HG02840 (cell line): Measurements from ENCODE around the gene MOB1B.
"Not testable (repeated sequence)": the region's sequence is repeated elsewhere in the genome, so short reads cannot be mapped to it uniquely, and the experiment has no call there.

ENCODE experiments used
- ATAC-seq: cut with Tn5 transposase; IDR thresholded peaks from one replicate; pipeline ENCODE4 v1.9.1; 2021; ENCODE audit warnings: mild to moderate bottlenecking, moderate library complexity, moderate number of reproducible peaks; ENCODE audit not compliant: unreplicated experiment, low FRiP score

MOB1B gene

DNA sequence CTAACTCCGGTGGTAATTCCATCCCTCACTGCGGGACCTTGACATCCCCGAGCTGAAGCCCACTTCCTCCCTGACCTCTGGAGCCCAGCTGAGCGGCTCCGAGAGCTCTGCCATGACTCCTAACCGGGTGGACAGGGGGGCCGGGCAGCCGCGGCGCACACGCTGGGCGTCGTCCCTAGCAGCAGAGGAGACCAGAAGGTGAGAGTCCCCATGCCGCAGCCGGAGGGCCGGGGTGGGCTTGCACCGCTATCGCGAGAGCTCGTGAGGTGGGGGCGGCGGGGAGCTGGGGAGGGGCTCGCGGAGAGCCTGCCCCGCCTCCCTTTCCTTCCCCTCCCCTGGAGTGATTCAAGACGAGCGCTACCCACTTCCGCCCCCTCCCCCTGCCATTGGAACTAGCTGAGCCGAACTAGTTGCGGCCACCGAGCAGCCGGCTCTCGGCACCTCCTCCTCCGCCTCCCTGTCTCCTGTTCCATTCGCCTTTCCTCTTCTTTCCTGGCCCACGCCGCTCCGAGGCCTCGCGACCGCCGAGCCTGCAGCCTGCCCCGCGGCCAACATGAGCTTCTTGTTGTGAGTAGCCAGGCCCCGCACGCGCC, at the start of gene MOB1B:
MOB1B (plus strand) TSS at position 386 of the 593 bp plus-strand sequence; CDS start at position 554, 168 bp downstream.
- ATAC-seq = peak; percentile 93

DNA sequence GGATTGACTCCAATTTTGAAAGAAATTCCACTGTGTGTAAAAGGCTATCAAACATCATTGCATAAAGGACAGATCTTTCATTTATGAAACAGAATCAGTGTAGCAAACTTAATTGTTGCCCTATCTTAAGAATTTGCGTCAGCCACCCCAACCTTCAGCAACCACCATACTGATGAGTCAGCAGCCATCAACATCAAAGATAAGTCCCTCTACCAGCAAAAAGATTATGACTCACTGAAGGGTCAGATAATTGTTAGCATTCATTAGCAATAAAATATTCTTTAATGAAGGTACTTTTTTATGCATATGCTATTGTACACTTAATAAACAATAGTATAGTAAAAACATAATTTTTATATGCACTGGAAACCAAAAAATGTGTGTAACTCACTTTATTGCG, 46.7 kb upstream of the MOB1B start:
- no peak for ATAC-seq

DNA sequence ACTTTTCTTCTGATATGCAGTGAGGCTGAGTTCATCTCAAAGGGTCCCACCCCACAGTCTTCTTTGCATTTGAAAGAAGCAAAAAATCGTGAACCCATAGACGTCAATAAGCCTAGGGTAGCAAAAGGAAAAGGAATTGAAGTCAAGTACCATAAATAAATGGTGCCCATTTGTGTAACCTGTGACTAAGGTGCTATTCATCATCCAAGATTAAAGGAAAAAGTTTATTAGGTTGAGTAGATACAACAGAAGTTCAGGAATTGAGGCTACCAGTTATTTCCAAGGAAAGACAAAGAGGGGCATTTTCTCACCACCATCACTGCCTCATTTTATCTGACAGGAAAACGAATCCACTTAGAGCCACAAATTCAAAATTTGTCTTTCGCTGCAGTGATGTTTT, 43.7 kb upstream of the MOB1B start:
- no peak for ATAC-seq

DNA sequence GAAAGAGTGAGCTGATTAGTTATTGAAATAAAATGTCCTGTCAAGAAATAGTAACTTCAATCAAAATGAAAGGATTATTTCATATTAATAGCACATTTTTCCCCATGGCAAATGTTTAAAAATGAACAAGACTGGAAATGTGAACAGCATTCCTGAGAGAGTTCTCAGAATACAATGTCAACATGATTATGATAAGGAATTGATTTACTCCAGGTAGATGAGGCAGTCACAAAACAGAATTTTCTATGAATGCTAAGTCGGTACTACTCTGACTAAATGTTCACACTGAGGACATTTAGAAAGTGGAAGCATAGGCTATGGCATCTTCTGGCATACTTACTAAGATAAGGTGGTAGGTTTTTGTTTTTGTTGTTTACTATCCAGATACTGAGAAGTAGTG, 43.1 kb upstream of the MOB1B start:
- ATAC-seq = no peak

DNA sequence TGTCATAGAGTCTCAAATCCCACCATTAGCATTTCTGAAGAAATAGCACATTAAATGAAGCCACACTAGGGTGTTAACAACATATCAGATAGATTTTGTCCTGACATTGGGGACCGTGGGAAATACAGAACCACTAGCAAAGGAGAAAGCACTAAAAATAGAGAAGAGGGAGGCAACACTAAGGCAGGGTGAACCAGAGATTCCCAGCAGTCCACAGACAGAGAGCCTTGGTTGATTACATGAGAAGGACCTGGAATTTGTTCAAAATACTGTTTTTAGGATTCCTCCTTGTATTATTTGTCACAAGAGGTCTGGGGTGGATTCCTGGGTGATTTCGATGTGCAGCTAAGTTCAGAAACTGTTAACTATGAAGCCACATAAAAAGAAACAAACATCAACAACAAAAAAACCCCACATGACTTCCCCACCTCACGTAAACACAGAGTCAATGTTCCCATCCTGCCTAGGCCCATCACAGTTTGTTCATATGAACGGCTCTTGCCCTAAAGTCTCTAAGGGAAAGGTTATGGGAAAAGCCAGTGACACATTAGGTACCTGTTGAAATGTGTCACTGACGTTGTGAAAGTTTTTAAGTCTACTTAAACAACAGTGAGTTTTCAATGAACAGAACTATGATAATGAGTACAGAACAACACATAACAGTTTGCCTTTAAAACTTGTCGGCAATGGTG, 38.9 kb upstream of the MOB1B start:
- ATAC-seq = peak; percentile 79

DNA sequence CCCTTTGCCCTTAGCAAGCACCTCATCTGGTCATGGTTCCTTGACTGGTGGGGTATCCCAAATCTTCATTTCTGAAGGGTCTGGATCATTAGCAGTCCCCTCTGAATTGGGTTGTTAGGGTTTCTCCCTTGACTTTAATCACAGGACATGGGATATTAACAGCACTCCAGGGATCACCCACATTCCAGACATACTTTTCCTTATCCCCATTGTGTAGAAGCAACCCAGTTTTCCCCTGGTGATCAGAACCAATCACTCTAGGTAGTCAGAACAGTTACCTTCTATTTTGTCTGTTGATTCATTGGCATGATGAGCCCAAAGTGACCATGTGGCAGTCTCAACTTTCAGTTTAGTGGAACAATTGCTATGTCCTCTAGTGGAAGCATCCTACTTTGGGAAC, 33.4 kb upstream of the MOB1B start:
- no peak for ATAC-seq

DNA sequence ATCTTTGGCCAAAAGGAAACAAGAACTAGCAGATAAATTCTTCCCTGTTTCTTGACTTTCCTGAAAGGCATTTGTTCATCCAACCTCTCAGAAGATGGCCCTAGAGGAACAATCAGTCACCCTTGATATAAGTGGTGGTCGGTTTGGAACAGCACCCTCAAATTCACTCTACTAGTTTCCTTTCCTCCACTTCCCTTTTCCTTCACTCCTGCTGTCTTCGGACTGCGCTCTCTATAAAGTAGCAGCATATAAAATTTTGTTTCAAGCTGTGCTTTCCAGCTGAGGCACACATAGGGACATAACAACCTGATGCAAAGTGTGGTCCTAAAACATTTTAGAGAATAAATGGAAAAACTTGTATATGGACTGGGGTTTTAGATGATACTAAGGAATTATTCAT, 29.0 kb upstream of the MOB1B start:
- no peak for ATAC-seq

DNA sequence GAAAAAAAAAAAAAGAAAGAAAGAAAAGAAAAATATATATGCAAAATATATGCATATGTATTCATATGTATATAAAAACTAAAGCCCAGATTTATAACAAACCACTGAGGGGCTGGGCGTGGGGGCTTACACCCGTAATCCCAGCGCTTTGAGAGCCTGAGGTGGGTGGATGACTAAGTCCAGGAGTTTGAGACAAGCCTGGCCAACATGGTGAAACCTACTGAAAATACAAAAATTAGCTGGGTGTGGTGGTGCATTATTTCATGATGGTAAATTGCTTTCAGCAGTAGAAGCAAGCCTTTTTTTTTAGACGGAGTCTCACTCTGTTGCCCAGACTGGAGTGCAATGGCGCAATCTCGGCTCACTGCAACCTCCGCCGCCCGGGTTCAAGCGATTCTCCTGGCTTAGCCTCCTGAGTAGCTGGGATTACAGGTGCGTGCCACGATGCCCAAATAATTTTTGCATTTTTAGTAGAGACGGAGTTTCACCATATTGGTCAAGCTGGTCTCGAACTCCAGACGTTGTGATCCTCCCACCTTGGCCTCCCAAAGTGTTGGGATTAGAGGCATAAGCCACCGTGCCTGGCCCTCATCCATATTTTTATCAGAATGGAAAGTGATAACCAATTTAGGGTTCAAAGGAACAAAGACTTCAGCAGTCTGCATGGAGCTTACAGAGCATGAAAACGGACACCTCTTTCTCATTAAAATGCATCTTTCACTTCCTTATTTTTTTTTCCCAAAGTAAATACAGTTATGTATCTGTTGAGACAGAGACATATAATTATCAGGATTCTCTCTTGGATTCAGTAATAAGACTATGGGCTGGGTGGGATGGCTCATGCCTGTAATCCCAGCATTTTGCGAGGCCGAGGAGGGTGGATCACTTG, 27.7 kb upstream of the MOB1B start:
- ATAC-seq = peak; percentile 59

DNA sequence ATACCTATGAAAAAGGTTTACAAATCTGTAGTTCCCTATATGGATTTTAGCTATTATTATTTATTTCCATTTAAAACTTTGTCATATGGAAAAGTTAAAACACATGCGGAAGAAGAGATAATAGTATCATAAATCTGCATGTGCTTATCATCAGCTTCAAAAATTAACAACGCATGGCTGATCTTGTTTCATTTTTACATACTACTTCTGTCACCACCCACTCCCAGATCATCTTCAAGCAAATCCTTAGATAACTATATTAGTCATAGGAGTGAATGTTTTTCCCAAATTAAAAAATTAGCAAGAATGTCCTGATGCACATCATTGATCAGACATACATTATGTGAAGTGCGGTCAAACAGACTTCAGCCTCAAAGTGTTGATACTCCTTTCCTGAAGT, 24.6 kb upstream of the MOB1B start:
- no peak for ATAC-seq

DNA sequence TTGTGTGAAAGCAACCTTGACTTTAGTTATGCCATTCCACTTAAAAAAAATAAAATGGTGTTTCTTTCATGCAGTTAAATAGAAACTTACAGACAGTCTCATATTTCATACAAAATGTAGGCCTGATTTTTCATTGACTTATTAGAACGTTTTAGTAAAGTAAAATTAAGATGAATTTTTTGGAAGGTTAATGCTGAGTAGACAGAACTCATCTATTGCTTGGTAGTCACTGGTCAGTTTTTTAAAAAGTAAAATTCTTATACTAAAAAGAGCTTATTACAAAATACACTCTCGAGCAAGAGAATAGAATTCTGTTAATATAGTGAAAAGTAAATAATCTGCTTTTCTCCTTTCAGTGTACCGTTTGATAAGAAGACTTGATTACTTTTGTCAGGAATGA, 21.4 kb upstream of the MOB1B start:
- no peak for ATAC-seq

DNA sequence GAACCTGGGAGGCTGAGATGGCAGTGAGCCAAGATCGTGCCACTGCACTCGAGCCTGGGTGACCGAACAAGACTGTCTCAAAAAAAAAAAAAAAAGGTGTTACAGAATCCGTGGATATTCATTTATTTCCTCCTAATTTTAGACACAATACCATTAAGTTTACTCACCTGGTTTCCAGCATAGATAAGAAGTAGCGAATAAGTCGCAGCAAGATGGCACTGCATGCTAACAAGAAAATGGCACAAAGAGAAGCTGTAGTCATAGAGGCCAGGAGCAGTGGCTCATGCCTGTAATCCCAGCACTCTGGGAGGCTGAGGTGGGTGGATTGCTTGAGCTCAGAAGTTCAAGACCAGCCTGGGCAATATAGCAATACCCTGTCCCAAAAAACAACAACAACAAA, 17.0 kb upstream of the MOB1B start:
- no peak for ATAC-seq

DNA sequence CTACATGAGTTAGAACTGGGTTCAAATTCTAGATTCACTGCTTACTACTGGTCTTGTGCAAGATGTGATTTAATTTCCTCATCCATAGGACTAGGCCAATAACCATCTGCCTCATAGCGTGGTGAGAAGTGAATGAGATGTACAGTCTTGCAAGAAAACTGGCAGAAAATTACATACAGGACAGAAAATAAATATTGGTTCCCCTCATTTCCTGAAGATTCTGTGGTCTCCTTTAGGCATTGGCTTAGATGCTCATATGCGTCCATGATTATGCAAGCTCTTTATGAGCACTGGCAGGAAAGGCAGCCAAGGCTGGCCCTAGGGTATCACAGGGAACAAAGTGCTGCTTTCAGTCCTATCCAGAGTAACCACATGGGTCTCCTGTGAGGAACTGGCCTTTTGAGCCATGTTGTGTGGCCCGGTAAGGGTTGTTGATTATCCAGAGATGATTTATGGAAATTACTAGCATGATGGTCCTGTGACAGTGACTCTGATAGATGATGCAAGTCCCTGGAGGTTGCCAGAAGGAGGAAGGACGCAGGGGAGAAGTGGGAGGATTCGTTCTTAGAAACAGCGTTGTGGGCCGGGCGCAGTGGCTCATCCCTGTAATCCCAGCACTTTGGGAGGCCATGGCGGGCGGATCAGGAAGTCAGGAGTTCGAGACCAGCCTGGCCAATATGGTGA, 9.9 kb upstream of the MOB1B start:
- ATAC-seq = no peak

DNA sequence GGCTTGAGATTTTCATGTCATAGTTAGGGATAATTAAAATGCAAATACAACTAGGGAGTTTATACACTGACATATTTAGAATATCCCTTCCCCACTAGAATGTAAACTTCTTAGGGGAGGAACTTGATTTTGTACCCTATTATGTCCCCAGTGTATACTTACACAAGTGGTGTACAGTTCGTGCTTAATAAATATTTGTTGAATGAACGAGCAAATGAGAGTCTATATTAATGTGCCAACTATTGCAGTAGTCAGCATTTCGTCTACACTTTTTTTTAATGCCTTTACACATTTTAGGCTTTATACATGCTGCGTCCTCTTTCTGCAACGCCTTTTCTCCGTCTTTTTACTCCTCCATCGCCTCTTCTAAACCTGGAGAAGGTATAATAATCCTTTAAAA, 8.4 kb upstream of the MOB1B start:
- ATAC-seq = no peak

DNA sequence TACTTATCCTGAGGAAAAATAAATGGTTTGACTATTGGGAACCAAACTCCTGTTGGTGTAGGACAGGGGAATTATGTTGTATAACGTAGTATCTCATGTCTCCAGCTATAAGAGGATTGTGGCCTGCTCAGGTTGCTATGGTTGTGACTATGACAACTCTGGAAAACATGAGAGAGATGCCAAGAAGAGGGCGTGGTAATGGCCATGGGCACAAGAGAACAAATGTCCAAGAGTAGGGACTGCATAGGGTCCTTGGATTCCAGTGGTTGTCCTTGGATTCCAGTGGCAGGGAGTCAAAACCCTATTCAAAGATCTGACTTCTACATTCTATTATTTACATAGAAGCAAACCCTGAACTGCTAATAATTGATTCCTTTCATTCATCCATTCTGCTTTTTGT, 6.8 kb upstream of the MOB1B start:
- ATAC-seq = no peak

DNA sequence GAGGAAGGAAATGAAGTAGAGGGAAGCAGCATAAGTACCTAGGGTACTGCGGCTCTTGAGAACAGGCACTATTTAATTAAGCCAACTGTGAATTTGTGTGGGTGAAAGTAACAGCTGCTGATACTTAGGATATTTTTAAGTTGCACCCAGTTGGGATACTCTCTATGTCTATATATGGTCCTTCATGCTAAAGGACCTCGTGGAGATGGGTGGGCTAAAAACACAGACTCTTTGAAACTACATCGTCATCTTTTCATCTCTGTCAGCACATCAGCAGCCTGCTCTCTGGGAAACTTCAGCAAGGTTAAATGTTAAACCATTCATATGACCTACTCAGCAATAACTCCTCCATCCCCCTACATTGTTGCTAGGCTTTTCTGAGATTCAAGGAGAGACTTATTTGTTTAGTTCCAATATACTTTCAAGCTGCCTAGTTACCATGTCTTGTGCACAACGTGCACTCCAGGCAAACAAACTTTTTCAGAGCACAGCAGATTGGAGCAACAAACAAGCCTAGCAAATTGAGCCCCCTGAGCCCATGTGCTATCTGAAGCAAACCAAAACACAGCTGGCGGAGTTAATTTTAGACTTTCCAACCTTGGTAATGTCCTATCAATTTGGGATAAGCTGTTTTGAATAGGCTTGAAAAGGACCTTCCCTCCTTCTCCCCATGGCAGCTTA, 6.2 kb upstream of the MOB1B start:
- no peak for ATAC-seq

DNA sequence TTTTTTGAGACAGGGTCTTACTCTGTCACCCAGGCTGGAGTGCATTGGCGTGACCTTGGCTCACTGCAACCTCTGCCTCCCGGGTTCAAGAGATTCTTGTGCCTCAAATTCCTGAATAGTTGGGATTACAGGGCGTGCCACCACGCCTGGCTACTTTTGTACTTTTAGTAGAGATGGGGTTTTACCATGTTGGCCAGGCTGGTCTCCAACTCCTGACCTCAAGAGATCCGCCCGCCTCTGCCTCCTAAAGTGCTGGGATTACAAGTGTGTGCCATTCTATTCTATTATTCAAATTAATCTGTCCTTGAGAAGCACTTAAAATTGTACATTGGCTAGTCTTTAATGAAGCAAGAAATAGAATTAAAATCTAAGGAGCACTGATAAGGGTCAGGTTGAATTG, 3.6 kb upstream of the MOB1B start:
- ATAC-seq = not testable (repeated sequence)

DNA sequence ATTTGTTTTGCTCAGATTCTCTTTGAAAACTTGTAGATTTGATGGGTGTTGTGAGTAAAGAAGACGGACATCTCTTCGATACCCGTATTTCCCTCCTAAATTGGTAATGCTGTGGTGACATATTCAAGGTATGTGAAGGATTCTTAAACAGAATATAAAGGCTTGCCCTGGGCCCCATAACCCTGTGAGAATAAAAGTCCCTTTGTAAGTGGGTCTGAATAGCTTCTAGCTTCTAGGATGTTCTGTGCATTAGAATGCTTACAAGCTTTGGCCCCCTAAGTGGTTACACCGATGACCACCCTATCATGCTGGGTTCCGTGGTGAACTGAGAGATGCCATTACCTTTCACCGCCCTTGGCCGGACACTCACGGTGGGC, 574 bp upstream of the MOB1B start:
- no peak for ATAC-seq

DNA sequence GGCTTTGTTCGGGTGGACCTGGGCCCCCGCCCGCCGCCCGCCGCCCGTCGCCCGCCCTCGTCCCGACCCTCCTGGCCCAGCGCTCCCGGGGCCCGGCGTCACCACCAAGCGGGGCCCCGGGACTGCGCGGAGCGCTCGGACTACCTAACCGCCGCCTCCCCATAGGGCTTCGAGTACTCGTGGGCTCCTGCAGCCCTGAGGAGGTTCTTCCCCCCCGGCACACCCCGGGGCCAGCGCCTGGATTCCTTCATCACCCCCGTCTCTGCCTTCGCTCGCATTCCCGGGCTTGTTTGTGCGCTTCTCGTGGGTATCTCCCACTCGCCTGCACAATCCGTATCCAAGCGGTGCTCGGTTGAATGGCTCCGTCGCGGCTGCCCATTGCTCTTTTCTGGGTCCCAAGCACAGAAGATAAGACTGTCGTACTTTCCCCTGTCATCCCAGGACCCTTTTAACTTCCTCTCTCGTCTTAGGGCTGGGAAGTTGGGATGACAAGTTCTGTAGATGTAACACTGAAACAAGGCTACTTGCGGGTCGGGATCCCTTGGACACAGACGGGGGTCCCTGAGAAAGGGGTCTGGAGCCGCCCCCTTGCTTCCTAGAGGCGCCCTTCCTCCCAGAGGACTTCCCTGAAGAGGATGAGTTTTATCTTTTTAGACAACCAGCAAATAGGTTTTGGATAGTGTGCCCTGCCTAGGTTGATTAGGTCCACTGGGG, 565 bp downstream of the MOB1B start:
- peak; percentile 38 for ATAC-seq

DNA sequence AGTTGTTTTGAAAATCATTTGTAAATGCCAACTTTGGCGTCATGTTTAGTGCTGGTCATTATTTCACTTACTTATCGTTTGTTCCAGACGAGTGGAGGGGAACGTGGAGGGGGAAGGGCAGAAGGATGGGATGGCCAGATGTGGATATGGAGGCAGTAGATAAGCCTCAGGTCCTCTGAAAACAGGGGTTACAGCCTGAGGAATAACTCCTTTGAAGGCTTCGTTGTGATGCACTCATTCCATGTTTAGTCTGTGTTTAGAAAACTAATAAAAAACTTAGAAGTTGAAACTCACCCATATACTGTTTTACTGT, 1.1 kb downstream of the MOB1B start:
- ATAC-seq = no peak

DNA sequence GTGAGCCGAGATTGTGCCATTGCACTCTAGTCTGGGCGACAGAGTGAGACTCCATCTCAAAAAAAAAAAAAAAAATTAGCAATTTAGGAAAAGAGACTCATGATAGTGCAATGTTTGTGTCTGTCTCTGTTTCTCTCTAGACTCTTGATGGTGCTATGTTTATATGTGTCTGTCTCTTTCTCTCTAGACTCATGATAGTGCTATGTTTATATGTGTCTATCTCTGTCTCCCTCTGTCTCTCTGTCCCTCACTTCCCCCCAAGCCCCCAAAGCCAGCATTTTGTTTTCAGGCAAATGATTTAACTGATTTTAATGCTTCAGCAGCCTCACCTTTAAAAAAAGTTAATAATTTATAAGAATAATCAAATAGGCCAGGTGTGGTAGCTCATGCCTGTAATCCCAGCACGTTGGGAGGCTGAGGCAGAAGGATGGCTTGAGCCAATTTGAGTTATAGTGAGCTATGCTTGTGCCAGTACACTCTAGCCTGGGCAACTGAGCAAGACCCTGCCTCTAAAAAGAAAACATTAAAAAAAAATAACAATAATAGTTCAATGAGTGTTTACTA, 6.9 kb downstream of the MOB1B start:
- no peak for ATAC-seq
